Transverse colon (tissue), 4 donors: ENCODE measurements around the gene PTPRG. TPM values are rescaled to one million over a fixed set of nuclear protein-coding genes. Genes with fewer than 3 reads are reported as not detected.

Source experiments
- DNase-seq: peaks from one replicate; pipeline ENCODE4 v3.0.0-alpha.2; 2019
- H3K27ac ChIP-seq, 4 donors: fragments of 200-600 bp; sonication (generic); 2 replicates each; pipeline ENCODE4 v1.5.1; 2016 to 2018; ENCODE audit warnings: inconsistent platforms in 4 of 4
- H3K27me3 ChIP-seq: fragments of 200-600 bp; sonication (generic); 2 replicates; pipeline ENCODE4 v1.5.1; 2017; ENCODE audit warnings: inconsistent platforms
- H3K36me3 ChIP-seq, 4 donors: fragments of 200-600 bp; sonication (generic); 2 replicates each; pipeline ENCODE4 v1.5.1; 2017 to 2019; ENCODE audit warnings: inconsistent platforms in 4 of 4
- H3K4me1 ChIP-seq, 4 donors: fragments of 200-600 bp; sonication (generic); 2 replicates each; pipeline ENCODE4 v1.5.1; 2017 to 2020; ENCODE audit warnings: inconsistent platforms in 4 of 4
- H3K4me3 ChIP-seq, 4 donors: fragments of 200-600 bp; sonication (generic); 1 replicate in 1 of 4; 2 replicates in 3 of 4; pipeline versions ENCODE4 v1.5.1 to v1.6.1; 2017 to 2019; ENCODE audit warnings: inconsistent platforms in 4 of 4
- H3K9me3 ChIP-seq, 2 donors: fragments of 200-600 bp; sonication (generic); 2 replicates each; pipeline ENCODE4 v1.5.1; 2017 to 2019; ENCODE audit warnings: inconsistent platforms in 2 of 2
- CTCF ChIP-seq, 5 experiments: fragments of 200-600 bp in 3 of 5; fragments of 450-650 bp in 2 of 5; sonication (generic) in 3 of 5; IDR thresholded peaks; 1 replicate in 2 of 5; 2 replicates in 3 of 5; pipeline ENCODE4 v1.5.1; 2016 to 2017; ENCODE audit warnings: antibody characterized with exemption in 5 of 5, inconsistent platforms in 3 of 5, mild to moderate bottlenecking in 2 of 5, moderate library complexity in 1 of 5
- EP300 ChIP-seq: sonication (generic); formaldehyde crosslinking; IDR thresholded peaks from one replicate; pipeline ENCODE4 v1.6.1; 2017; ENCODE audit warnings: antibody characterized with exemption, low read depth
- POLR2A ChIP-seq: fragments of 450-650 bp; IDR thresholded peaks from one replicate; pipeline ENCODE4 v1.6.1; 2016; ENCODE audit warnings: antibody characterized with exemption, mild to moderate bottlenecking, moderate library complexity
- POLR2AphosphoS5 ChIP-seq, 3 donors: sonication (generic); formaldehyde crosslinking; IDR thresholded peaks; one replicate each; pipeline ENCODE4 v1.6.1; 2016; ENCODE audit warnings: antibody characterized with exemption in 3 of 3
- WGBS, 2 donors: methylation state at CpG; one replicate each; pipeline ENCODE4 v1.1.5; 2018; ENCODE audit warnings: low coverage in 1 of 2; 5-methylcytosine and 5-hydroxymethylcytosine counted together
- in situ Hi-C, 4 donors: fragments of 200-750 bp; cut with MboI; loops; one replicate each; pipeline versions ENCODE4 v1.15.0 to v1.15.1; 2017; ENCODE audit warnings: low sequenced_read_pairs in 3 of 4, low pct_ligation_motif_present in 1 of 4, low pct_unique_long_range_greater_than_20kb in 1 of 4
- intact Hi-C: fragments of 100-400 bp; cut with DNase I; formaldehyde crosslinking; loops from one replicate; pipeline ENCODE4 v1.15.1; 2023; ENCODE audit warnings: low total_unique reads
- total RNA-seq, 4 donors: library from RNA; depleted of rRNA; stranded (reverse); fragments of >200 nt; gene quantifications; one replicate each; pipeline ENCODE4 v1.1.0, GENCODE V29; 2016

The PTPRG gene
- total RNA-seq, 4 donors from 2014 or later = 29.2 to 83.4 (median 41.6) TPM

GRCh38 chr3:61577760-61578159, 16.4 kb downstream of the PTPRG start:
- intact Hi-C loops = no loop called here

GRCh38 chr3:61578667-61579367, 17.4 kb downstream of the PTPRG start:
- intact Hi-C loops (no loop called here), in situ Hi-C loops (no loop called here)
- TF ChIP-seq EP300 (no peak), POLR2A (no peak), CTCF (IDR thresholded peaks at IDR 0.05) (no peak), POLR2AphosphoS5 (IDR thresholded peaks at IDR 0.05) (no peak)
- no peak for DNase-seq
- H3K27ac ChIP-seq = no peak overlapping the region
- no peaks in the 10 kb centered on the region for H3K36me3 ChIP-seq
- H3K4me3 ChIP-seq = no peak overlapping the region
- H3K9me3 ChIP-seq = no peaks in the 10 kb centered on the region
- H3K4me1 ChIP-seq = peaks cover 0 to 19% (median 2%) of the 10 kb centered on the region in 4 donors
- H3K27me3 ChIP-seq = no peaks in the 10 kb centered on the region
- 32 to 50% methylated on average over 1 to 8 of the region's 8 CpGs for WGBS, 2 donors

More at GRCh38 chr3:61577760-61578159, 16.4 kb downstream of the PTPRG start:
- Histone ChIP-seq H3K9me3 (no peaks in the 10 kb centered on the region), H3K27me3 (no peaks in the 10 kb centered on the region), H3K4me3 (no peak overlapping the region), H3K27ac (no peak overlapping the region), H3K4me1 (peaks cover 0 to 19% (median 2%) of the 10 kb centered on the region in 4 donors), H3K36me3 (no peaks in the 10 kb centered on the region)
- in situ Hi-C loops = no loop called here
- DNase-seq = no peak
- no peak for TF ChIP-seq POLR2AphosphoS5 (IDR thresholded peaks at IDR 0.05)
- no peak for TF ChIP-seq POLR2A
- no peak for TF ChIP-seq EP300
- TF ChIP-seq CTCF (IDR thresholded peaks at IDR 0.05) = no peak
- 85 to 100% methylated on average over 1 to 3 of the region's 3 CpGs for WGBS, 2 donors

GRCh38 chr3:61579685-61580084, 18.3 kb downstream of the PTPRG start:
- H3K4me1 ChIP-seq = peaks cover 0 to 19% (median 2%) of the 10 kb centered on the region in 4 donors
- intact Hi-C loops = no loop called here
- no peaks in the 10 kb centered on the region for H3K27me3 ChIP-seq
- in situ Hi-C loops = no loop called here
- no peaks in the 10 kb centered on the region for H3K9me3 ChIP-seq
- no peak overlapping the region for H3K4me3 ChIP-seq
- no peaks in the 10 kb centered on the region for H3K36me3 ChIP-seq
- no peak for TF ChIP-seq POLR2A
- no peak for TF ChIP-seq POLR2AphosphoS5 (IDR thresholded peaks at IDR 0.05)
- no peak for TF ChIP-seq EP300
- TF ChIP-seq CTCF (IDR thresholded peaks at IDR 0.05) = no peak
- WGBS, 2 donors = 87 to 100% methylated on average over 1 to 4 of the region's 4 CpGs
- no peak for DNase-seq
- H3K27ac ChIP-seq = no peak overlapping the region

- no peak for DNase-seq
- no peak overlapping the region for H3K27ac ChIP-seq
- H3K36me3 ChIP-seq = no peaks in the 10 kb centered on the region
- H3K4me3 ChIP-seq = no peak overlapping the region
- TF ChIP-seq POLR2A (no peak), EP300 (no peak), CTCF (IDR thresholded peaks at IDR 0.05) (no peak), POLR2AphosphoS5 (IDR thresholded peaks at IDR 0.05) (no peak)
- intact Hi-C loops = no loop called here
- no peaks in the 10 kb centered on the region for H3K27me3 ChIP-seq
- no peaks in the 10 kb centered on the region for H3K9me3 ChIP-seq
- H3K4me1 ChIP-seq = peaks cover 0 to 19% (median 2%) of the 10 kb centered on the region in 4 donors
- WGBS, 2 donors = 68 to 74% methylated on average over 5 to 7 of the region's 7 CpGs
- in situ Hi-C loops = no loop called here
Measured at GRCh38 chr3:61580982-61581643, 19.7 kb downstream of the PTPRG start.
